Activated naive CD4-positive, alpha-beta T cell treated with anti-CD3 and anti-CD28 coated beads, Interleukin-2, amount 10 ng/mL, durations not matched to agents 7 days and 5 days (primary cell): Measurements from ENCODE around the gene CUZD1.
"Not testable (repeated sequence)": the region's sequence is repeated elsewhere in the genome, so short reads cannot be mapped to it uniquely, and the experiment has no call there.

Experiments used
- CTCF ChIA-PET: fragments of 350-600 bp; sonication (Branson Sonifier 250); formaldehyde crosslinking; loops from one replicate; lab custom pipeline; 2021; ENCODE audit warnings: antibody characterized with exemption; lab: Charles Lee
- DNase-seq: peaks from one replicate; pipeline ENCODE4 v3.0.0-alpha.2; 2020
- H3K27ac Mint-ChIP-seq: one replicate; pipeline ENCODE4 v1.8.0; 2021; ENCODE audit warnings: mild to moderate bottlenecking, moderate library complexity, mixed read lengths
- H3K27me3 Mint-ChIP-seq: one replicate; pipeline ENCODE4 v1.8.0; 2021; ENCODE audit warnings: mild to moderate bottlenecking, mixed read lengths
- H3K36me3 Mint-ChIP-seq: one replicate; pipeline ENCODE4 v1.8.0; 2021; ENCODE audit warnings: mixed read lengths
- H3K4me1 Mint-ChIP-seq: one replicate; pipeline ENCODE4 v1.8.0; 2021; ENCODE audit warnings: mixed read lengths
- H3K4me3 Mint-ChIP-seq: one replicate; pipeline ENCODE4 v1.8.0; 2021; ENCODE audit warnings: mild to moderate bottlenecking, moderate library complexity, mixed read lengths
- H3K9me3 Mint-ChIP-seq: one replicate; pipeline ENCODE4 v1.8.0; 2021; ENCODE audit warnings: mixed read lengths

CUZD1 gene

GRCh38 chr10:122864901-122865300 lies 19.2 kb upstream of the CUZD1 start:
- no peak for DNase-seq
- H3K27me3 Mint-ChIP-seq, result no peaks in the 10 kb centered on the region
- no peaks in the 10 kb centered on the region for H3K4me1 Mint-ChIP-seq
- no peak overlapping the region for H3K27ac Mint-ChIP-seq
- H3K9me3 Mint-ChIP-seq, result peaks cover 13% of the 10 kb centered on the region
- H3K36me3 Mint-ChIP-seq, result peaks cover 14% of the 10 kb centered on the region
- H3K4me3 Mint-ChIP-seq, result no peak overlapping the region
- CTCF ChIA-PET, result no interaction called here

GRCh38 chr10:122864194-122864592 lies 18.5 kb upstream of the CUZD1 start:
- Mint-ChIP-seq H3K27me3 (no peaks in the 10 kb centered on the region), H3K27ac (no peak overlapping the region), H3K9me3 (peaks cover 13% of the 10 kb centered on the region), H3K36me3 (peaks cover 9% of the 10 kb centered on the region), H3K4me3 (no peak overlapping the region), H3K4me1 (no peaks in the 10 kb centered on the region)
- no peak for DNase-seq
- CTCF ChIA-PET, result no interaction called here

- H3K4me3 Mint-ChIP-seq, result no peak overlapping the region
- H3K4me1 Mint-ChIP-seq, result no peaks in the 10 kb centered on the region
- CTCF ChIA-PET, result no interaction called here
- H3K36me3 Mint-ChIP-seq, result peaks cover 11% of the 10 kb centered on the region
- peaks cover 10% of the 10 kb centered on the region for H3K9me3 Mint-ChIP-seq
- no peaks in the 10 kb centered on the region for H3K27me3 Mint-ChIP-seq
- no peak overlapping the region for H3K27ac Mint-ChIP-seq
- DNase-seq, result no peak
These were observed 17.8 kb upstream of the CUZD1 start for GRCh38 chr10:122863216-122864193.

- CTCF ChIA-PET, result no interaction called here
- Mint-ChIP-seq H3K27ac (no peak overlapping the region), H3K27me3 (no peaks in the 10 kb centered on the region), H3K4me3 (no peak overlapping the region), H3K36me3 (peaks cover 7% of the 10 kb centered on the region), H3K4me1 (no peaks in the 10 kb centered on the region), H3K9me3 (peaks cover 3% of the 10 kb centered on the region)
- DNase-seq, result no peak
These were observed 16.1 kb upstream of the CUZD1 start for GRCh38 chr10:122861711-122862161.

- Mint-ChIP-seq H3K36me3 (peaks cover 15% of the 10 kb centered on the region), H3K4me1 (peaks cover 8% of the 10 kb centered on the region), H3K27ac (no peak overlapping the region), H3K4me3 (no peak overlapping the region), H3K9me3 (no peaks in the 10 kb centered on the region), H3K27me3 (no peaks in the 10 kb centered on the region)
- CTCF ChIA-PET, result no interaction called here
- no peak for DNase-seq
These were observed 13.9 kb upstream of the CUZD1 start for GRCh38 chr10:122859527-122859926.

GRCh38 chr10:122858042-122858441 lies 12.4 kb upstream of the CUZD1 start:
- Mint-ChIP-seq H3K36me3 (peaks cover 17% of the 10 kb centered on the region), H3K4me1 (peaks cover 19% of the 10 kb centered on the region)
- DNase-seq, CTCF ChIA-PET, H3K4me3 Mint-ChIP-seq, H3K9me3 Mint-ChIP-seq, H3K27me3 Mint-ChIP-seq, H3K27ac Mint-ChIP-seq: not testable (repeated sequence)

GRCh38 chr10:122856902-122857301 lies 11.2 kb upstream of the CUZD1 start:
- Mint-ChIP-seq H3K9me3 (no peaks in the 10 kb centered on the region), H3K27me3 (no peaks in the 10 kb centered on the region), H3K4me1 (peaks cover 24% of the 10 kb centered on the region), H3K4me3 (no peak overlapping the region), H3K36me3 (peaks cover 22% of the 10 kb centered on the region), H3K27ac (no peak overlapping the region)
- CTCF ChIA-PET, result no interaction called here
- DNase-seq, result no peak

GRCh38 chr10:122855745-122856144 lies 10.1 kb upstream of the CUZD1 start:
- no peaks in the 10 kb centered on the region for H3K27me3 Mint-ChIP-seq
- no peak overlapping the region for H3K4me3 Mint-ChIP-seq
- no peak overlapping the region for H3K27ac Mint-ChIP-seq
- no peaks in the 10 kb centered on the region for H3K9me3 Mint-ChIP-seq
- H3K36me3 Mint-ChIP-seq, result peaks cover 24% of the 10 kb centered on the region
- peaks cover 24% of the 10 kb centered on the region for H3K4me1 Mint-ChIP-seq
- DNase-seq, result no peak
- CTCF ChIA-PET, result interaction anchor here (0.9 kb wide), 1 partner anchor 18 kb away, joined by 3 read pairs; no protein-coding TSS in a partner anchor

GRCh38 chr10:122854648-122855047 lies 9.0 kb upstream of the CUZD1 start:
- Mint-ChIP-seq H3K9me3 (no peaks in the 10 kb centered on the region), H3K4me1 (peaks cover 24% of the 10 kb centered on the region), H3K27me3 (no peaks in the 10 kb centered on the region), H3K27ac (no peak overlapping the region), H3K36me3 (peaks cover 26% of the 10 kb centered on the region), H3K4me3 (no peak overlapping the region)
- DNase-seq, result no peak
- CTCF ChIA-PET, result no interaction called here

GRCh38 chr10:122853665-122854313 lies 8.1 kb upstream of the CUZD1 start:
- DNase-seq, result no peak
- CTCF ChIA-PET, result interaction anchor here (0.7 kb wide), 1 partner anchor 1931 kb away, joined by 3 read pairs; no protein-coding TSS in a partner anchor
- H3K9me3 Mint-ChIP-seq, result no peaks in the 10 kb centered on the region
- H3K4me1 Mint-ChIP-seq, result peaks cover 24% of the 10 kb centered on the region
- H3K27me3 Mint-ChIP-seq, result no peaks in the 10 kb centered on the region
- no peak overlapping the region for H3K27ac Mint-ChIP-seq
- H3K36me3 Mint-ChIP-seq, result peaks cover 26% of the 10 kb centered on the region
- no peak overlapping the region for H3K4me3 Mint-ChIP-seq

GRCh38 chr10:122852261-122852660 lies 6.6 kb upstream of the CUZD1 start:
- H3K36me3 Mint-ChIP-seq, result peaks cover 27% of the 10 kb centered on the region
- H3K4me3 Mint-ChIP-seq, result no peak overlapping the region
- DNase-seq, result no peak
- no peaks in the 10 kb centered on the region for H3K27me3 Mint-ChIP-seq
- no peaks in the 10 kb centered on the region for H3K9me3 Mint-ChIP-seq
- CTCF ChIA-PET, result no interaction called here
- peaks cover 30% of the 10 kb centered on the region for H3K4me1 Mint-ChIP-seq
- no peak overlapping the region for H3K27ac Mint-ChIP-seq

- Mint-ChIP-seq H3K4me3 (no peak overlapping the region), H3K27me3 (no peaks in the 10 kb centered on the region), H3K4me1 (peaks cover 30% of the 10 kb centered on the region), H3K27ac (no peak overlapping the region), H3K36me3 (peaks cover 32% of the 10 kb centered on the region), H3K9me3 (no peaks in the 10 kb centered on the region)
- DNase-seq, result no peak
- CTCF ChIA-PET, result no interaction called here
These were observed 5.3 kb upstream of the CUZD1 start for GRCh38 chr10:122850705-122851640.

- peaks cover 26% of the 10 kb centered on the region for H3K4me1 Mint-ChIP-seq
- H3K9me3 Mint-ChIP-seq, result no peaks in the 10 kb centered on the region
- CTCF ChIA-PET, result no interaction called here
- DNase-seq, result no peak
- no peaks in the 10 kb centered on the region for H3K27me3 Mint-ChIP-seq
- H3K36me3 Mint-ChIP-seq, result peaks cover 31% of the 10 kb centered on the region
- no peak overlapping the region for H3K27ac Mint-ChIP-seq
- no peak overlapping the region for H3K4me3 Mint-ChIP-seq
These were observed 4.4 kb upstream of the CUZD1 start for GRCh38 chr10:122849900-122850605.
